GM04503 (cell line): ENCODE results near the gene PASK.

ENCODE experiments used
- DNase-seq: peaks from one replicate; pipeline ENCODE4 v3.0.0-alpha.2; 2012; ENCODE audit warnings: low read depth

The PASK gene

DNA sequence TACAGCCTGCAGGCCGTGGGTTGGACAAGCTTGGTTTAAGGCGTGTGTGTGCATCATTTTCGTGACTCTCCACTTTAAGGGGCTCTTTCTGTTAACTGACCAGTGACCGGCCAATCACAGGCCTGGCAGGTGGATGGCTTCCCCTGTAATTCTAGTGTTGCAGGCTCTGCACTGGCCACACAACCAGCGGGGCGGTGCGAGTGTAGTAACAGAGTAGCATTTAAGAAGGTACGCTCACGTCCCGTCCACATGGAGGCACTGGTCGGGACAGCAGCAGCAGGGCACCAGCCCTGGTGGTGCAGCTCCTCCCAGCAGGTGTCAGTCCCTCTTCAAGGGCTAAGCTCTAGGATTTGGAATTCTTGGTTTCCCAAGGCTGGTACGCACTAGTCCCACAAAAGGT lies 31.2 kb upstream of the PASK start:
- no peak for DNase-seq

DNA sequence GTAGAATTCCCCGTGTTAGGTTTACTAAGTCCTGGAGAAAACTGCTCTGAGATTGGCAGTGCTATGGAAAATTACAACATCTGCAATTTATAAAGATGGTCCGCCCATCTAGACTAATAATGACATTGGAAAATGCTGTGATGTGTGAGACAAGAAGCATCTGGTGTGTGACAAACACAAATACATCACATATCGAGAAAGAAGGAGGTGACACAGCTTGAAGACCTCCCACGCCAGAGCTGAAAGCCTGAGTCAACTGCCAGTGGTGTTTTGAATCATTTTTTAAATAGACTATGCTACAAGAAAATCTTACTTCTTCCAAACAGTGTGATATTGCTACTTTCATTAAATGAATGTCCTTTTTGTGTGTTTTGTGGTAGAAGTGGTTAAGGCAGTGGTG lies 30.6 kb upstream of the PASK start:
- DNase-seq = no peak

DNA sequence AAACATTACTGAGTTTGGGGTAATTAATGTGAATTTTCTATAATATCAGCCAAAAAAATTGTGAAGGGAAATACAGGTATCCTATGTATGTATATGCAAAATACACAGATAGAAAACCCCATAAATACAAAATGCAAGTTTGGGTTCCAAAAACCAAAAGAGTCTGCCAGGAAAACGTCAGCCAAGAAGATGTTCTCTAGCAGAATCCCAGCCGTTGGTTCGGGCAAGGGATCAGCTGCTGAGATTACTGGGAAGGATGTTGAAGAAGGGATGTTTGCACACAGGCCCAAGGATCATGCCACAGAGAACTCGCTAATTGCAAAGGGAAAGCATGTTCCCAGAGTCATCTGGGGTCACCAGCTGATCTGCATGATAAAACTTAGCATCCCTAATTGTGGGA lies 29.7 kb upstream of the PASK start:
- DNase-seq = no peak

DNA sequence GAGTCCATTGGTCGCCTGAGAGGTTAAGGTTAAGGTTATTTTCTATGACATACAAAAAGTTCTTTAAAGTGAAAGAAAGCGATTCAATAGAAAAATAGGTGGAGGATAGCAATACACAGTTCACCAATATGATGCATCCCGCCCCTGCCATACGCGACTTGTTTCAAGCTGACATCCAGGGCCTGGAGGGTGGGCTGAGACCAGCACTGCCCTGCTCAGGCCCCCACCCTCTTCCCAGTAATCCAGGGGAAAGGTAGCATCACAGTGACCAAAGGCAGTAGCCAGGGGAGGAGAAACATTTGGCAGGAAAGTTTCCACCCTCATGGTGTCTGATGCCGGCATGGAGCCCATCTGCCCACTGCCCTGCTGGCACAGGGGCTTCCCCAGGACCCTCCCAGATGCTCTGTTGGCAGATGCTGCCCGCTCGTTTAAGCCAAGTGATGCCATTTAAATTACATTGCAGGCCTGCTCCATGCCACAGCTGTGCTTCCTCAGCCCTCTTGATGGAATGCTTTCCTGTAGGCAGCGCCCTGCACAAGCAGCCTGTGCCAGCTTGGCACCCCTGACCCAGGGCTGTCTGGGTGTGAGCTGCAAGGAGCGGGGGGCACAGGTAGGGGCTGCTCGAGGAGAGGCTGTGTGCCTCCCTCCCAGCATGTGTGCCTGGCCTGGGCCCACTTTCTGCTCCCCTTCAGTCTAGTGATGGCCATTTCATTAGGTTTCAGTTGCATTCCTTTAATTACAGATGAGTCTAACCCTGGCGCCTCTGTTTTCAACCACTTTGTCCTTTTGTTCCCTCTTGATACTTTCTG lies 28.5 kb upstream of the PASK start:
- no peak for DNase-seq

DNA sequence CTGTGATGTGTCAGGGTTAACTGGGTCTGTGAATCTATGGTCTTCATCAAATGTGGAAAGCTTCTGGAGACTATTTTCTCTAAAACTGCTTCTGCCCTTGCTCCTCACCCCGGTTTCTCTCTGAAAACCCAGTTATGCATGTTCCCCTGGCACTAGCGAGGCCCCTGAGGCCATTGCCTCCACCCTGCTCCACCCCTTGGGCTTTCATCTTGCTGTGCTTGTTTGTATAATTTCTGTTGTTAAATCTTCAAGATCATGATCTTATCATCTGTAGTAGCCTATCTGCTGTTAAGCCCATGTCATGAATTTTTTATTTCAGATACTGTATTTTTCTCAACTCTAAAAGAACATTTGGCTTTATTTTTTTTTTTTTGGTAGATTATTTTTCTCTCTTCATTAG lies 24.3 kb upstream of the PASK start:
- DNase-seq = no peak

DNA sequence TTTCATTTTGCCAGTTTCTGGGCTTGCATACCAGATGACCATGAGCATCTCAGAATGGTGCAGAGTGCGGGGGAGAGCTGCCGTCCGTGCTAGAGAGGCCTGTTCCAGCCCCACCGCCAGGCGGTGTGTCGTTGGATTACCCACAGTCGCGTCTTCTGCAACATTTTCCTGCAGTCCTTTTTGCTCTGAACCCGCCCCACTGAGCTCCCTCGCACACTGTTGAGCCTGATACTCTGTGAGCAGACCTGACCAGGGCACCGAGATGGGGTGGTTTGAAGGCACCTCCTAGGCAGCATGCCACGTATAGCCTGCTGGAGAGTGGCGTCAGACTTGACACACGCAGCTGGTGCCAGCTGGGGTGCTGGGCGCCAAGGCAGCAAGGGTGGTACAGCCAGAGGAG lies 19.1 kb upstream of the PASK start:
- no peak for DNase-seq

DNA sequence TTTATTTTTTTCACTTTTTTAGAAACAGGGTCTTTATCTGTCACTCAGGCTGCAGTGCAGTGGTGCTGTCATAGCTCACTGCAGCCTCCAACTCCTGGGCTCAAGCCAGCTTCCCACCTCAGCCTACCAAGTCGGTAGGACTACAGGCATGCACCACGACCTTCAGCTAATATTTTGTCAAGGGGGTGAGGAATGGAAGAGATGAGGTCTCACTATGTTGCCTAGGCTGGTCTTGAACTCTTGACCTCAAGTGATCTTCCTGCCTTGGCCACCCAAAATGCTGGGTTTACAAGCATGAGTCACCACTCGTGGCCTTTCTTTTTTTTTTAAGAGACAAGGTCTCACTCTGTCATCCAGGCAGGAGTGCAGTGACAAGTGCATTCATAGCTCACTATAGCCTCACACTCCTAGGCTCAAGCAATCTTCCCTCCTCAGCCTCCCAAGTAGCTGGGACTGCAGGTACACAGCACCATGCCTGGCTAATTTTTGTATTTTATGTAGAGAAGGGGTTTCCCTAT lies 14.4 kb upstream of the PASK start:
- DNase-seq = no peak

DNA sequence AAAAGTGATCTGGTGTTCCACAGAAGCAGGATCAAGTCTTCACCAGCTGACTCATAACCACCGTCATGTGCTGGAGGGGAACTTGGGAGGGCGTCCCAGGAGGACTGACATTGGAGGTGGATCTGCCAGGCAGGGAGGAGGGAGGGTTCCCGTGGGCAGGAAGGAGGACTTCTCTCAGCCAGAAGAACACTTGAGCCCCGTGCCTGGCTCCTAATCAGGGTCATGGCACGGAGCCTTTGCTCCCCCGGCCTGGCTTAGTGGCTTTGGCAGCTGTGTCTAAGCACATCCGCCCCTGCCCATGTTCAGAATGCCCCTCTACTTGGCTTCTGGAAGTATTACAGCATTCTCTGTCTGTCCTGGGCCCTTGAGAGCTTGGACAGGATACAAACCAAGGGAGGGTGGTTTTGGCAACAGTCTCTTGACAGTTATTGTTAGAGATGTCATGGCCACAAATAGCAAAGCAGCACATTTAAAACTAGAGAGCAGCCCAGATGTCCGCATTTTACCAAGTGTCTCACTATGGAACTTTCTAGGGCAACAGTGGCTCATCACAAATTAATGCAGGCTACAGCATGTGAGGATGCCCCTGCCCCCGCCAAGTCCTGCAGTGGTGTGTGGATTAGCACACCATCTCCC lies 12.5 kb upstream of the PASK start:
- peak; percentile 91 for DNase-seq

DNA sequence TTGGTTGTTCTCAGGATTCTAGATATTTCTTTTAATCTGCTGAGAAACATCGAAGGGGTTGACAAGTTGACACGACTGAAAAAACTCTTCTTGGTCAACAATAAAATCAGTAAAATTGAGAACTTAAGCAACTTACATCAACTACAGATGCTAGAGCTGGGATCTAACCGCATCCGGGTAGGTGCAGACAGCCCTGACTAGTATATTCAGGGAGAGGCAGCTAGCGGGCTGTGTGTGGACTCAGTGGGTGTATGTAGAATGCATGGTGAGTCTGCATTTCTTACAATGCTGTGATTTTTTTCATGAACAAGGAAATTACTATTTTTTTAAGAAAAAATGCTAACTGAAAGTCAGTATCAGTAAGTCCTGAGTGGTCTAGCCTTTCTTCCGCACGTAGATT lies 11.0 kb upstream of the PASK start:
- DNase-seq = no peak

DNA sequence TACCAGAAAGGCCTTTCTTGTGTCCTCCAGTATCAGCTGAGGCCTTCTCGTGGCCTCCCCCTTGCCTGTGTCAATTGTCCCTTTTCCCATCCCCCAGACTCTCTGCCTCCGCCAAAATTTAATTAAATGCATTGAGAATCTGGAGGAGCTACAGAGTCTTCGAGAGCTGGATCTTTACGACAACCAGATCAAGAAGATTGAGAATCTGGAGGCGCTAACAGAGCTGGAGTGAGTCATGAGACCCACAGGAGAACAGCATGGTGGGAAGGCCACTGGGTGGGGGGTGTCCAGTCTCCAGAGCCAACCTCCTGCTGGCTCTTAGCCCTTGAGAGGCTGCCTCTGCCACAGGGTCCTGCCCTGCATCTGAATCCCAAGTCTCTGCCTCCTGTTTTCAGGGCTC lies 9.8 kb upstream of the PASK start:
- no peak for DNase-seq

DNA sequence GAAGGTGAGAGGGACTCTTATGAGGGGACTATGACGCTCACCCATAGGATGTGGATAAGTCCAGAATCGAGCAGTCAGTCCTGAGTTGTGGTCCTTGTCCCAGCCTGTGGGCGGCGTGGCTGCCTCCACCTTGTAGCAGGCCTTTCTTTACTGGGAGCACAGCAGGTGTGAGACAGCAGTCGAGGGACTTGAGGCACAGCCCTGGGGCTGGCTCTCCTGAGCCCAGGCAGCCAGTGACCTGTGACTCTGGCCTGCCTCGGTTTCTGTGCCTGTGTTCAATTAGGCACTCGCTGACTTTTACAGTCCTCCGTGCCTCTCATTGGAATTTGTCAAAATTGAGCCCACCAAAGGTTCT lies 9.3 kb upstream of the PASK start:
- DNase-seq = no peak

DNA sequence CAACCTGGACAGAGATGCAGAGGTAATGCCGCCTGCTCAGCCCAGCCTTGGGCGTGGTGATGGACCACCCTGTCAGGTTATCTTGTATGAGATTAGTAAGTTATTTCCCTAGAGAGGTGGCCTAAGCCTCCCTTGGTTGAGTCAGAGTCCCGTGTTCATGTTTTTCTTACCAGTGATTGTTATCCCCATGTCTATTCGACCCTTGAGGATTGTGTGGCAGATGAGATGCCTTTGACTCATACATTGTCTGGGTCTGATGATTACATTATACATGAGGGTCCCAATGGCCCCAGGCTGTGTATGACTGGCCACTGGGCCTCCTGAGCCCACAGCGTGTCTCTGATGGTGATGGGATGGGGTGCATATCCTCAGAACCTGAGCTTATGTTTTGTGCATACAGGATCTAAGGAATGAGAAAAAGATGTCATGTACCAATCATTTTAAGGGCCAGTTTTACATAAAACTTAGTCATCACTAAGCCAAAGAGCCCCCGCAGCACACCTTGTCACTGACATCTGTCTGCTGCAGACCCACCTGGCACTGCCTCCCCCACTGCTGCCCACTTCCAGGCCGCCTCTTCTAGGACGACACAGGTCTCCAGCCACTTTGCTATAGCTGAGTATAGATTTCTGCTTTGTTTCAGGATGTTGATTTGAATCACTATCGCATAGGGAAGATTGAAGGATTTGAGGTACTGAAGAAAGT lies 8.7 kb upstream of the PASK start:
- DNase-seq = no peak

DNA sequence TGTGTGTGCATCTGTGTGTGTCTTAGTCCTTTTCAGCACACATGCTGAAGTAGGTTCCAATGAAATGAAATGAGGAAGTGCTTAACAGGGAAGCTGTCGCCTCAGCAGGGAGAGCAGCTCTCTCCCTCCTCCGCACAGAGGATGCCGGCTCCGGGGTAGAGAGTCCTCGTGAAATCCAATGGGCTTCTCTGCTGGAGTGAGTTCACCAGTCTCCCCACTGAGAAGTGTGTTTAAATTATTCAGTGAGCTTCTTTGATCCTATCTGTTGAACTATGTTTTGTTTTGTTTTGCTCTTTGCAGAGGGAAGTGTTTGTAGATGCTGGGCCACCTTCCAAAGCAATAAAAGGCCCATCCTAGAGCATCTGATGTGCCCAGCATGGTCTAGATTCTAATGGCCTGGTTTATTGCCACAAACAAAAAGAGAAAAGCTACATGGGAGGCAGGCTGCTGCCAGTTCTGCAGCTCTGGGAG lies 7.7 kb upstream of the PASK start:
- no peak for DNase-seq

DNA sequence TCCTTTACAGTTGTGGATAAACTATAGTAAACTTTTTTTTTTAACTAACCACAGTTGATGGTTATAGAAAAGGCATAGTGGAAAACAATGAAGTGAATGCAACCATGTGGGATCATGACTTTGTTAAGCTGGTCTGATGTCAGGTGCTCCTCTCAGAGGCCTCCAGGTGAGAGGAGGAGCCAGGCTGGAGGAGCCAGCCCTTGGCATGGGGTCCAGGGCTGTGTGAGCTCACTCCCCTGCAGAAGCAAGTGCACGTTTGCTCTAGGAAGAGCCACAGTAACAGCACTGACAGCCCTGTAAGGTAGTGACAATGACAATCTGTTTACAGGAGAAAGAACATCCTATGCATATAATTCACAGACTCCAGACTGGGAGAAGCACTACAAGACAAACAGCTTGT lies 6.7 kb upstream of the PASK start:
- no peak for DNase-seq

DNA sequence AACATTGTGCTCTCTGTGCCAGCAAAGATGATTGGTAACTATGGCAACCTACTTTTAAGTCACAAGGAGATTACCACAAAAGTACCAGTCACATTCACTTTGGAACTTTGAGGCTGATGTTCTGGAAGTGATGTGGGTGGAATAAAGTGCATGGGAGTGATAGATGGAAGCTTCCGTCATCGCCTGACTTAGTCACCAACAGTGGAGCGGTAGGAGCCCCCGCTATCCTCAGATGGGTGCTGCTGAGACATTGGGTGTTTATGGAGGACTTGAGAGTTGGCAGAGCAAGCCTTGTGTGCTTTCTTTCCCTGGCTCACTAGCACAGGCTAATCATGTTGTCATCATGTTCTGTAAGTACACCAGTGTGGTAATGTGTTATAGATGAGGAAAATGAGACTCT lies 5.6 kb upstream of the PASK start:
- DNase-seq = no peak

DNA sequence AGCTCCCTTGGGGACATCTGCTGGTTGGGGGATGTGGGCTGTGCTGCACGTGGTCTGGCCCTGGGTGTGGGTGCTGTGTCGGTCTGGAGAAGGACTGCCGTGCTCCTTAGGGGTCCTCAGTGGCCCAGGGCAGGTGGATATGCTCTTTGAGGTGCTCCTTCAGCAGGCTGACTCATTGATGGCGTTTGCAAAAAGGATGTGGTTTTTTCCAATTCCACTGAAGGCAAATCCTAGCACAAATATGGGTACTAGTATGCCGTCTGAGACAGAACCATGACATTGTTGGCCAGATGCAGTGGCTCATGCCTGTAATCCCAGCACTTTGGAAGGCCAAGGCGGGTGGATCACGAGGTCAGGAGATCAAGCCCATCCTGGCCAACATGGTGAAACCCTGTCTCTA lies 4.3 kb upstream of the PASK start:
- DNase-seq = no peak

DNA sequence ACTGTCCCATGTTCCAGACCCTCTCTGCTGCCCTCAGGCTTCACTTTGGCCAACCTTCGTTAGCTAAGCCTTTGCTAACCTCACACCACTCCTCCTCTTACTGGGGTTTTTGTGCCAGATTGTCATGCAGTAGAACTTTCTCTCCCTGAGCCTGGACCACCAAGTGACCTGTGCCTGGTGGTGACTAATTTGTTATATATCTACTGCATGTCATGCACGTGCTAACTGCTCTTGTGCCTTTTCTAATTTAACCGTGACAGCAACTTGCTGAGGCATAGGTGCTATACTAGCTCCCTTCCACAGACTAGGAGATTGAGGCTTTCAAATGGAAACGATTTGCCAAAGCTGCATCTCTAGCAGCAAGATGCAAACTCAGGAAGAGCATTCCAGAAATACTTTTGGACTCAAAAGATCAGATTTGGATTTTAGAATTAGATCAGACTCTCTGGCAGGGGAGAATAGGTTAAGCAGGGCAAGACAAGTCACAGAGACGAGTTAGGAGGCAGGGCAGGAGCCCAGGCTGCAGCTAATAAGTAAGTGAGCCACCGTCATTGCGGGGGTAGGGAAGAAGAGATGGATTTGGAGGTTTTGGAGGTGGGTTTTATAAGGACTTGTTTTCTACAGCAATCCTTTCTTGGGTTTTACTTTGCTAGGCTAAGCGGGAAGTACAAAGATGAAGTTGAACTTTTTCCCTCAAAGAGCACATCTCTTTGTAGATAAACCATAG lies 2.8 kb upstream of the PASK start:
- no peak for DNase-seq

DNA sequence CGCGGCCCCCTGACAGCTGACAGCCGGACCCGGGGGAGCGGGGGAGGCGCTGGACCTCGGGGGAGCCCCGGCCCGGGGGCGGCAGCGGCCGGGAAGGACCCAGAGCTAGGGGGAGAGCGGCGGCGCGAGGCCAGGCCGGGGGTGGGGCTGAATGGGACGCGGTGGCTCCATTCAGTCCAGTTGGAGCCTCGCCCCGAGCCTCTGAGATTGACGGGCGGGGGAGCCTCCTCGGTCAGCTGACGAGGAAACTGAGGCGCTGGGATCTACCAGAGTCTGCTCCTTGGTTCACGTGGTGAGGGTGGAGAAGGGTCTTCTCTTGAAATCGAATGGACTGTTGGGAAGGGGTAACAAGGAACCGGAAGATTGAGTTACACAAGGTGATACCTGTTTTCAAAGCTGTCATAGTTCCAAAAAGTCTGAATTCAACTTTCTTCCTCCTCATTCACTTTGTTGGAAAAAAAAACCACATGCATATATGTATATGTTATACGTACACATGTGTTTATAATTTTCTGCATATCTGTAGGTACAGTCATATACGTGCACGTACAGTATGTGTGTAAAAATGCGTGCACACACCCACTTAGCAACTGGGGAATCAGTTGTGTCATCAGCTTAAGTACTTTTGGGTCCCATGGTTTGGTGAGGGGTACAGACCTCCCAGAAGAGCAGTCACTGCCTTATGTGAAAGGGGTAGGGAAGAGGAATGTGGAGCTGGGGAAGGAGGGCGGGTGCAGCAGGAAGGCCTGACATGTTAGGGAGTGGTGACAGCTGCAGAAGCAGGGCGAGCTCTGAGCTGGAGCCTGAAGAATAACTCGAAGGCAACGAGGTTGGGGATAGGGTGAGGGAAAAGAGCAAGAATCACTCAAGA lies 1.6 kb upstream of the PASK start:
- no peak for DNase-seq

DNA sequence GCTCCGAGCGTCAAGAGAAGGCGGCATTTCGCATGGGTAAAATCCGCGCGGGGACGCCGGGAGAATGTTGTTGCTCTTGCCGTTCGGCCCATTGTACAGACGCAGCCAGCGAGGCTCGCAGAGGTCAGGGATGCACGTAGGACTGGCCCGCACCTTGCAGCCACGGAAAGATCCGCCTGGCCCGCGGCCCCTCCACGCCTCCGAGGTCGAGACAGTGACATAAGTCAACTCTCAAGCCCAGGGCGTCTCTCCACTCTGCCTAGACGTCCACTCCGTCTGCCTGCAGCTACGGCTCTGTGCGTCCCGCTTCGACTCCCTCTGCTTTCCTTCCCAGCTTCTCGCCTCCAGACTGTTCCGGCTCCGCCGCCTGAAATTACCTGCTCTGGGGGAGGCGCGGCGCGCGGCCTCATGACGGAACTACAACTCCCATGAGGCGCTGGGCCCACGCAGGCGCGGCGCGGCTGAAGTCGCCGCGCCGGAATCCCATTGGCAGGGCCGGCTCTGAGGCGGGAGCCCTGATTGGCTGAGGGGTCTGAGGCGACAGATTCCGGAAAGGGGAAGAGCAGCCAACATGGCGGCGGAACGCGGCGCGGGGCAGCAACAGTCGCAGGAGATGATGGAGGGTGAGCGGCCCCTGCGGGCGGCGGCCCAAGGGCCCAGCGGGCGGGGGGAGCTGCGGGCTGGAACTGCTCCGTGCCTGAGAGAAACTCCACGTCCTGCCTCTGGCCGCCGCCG lies 820 bp upstream of the PASK start, which contains the start of gene PPP1R7:
Gene PPP1R7 (plus strand): TSS at position 543 of the 735 bp plus-strand sequence. CDS start 29 bp downstream, at position 572.
- peak; percentile 55 for DNase-seq

DNA sequence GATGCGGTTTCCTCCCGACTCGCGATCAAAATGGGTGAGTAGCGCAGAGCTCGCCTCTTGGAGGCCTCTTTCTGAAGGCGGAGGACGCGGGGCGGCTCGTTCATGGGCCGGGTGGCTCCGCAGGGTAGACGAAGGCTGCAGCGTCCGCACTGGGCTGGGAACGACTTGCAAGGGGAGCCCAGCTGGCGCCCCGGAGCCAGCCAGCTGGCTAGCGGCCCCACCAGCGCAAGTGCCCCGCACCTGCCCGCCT lies 328 bp upstream of the PASK start:
- DNase-seq = no peak

DNA sequence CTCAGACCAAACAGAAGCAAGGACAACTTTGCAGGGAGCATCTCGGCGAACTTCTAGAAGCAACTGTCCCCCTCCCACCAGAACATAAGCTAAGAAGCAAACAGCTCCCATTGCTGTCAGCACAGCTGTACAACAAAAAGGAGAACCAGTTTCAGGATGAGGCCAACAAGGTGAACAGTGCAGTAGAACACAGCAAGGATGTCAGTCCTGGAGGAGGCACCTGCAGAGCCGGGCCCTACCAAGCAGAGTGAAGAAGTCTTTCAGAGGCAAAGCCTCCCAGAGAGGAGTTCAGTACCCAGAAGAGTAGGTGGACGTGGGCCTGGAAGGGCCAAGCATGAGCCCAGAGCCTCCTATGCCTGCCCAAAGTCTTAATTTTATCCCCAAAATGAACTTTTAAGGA lies 1.0 kb downstream of the PASK start:
- DNase-seq = no peak
